Neural progenitor cell (in vitro differentiated cells): ENCODE results near the gene FAM83F. TPM values are rescaled to one million over a fixed set of nuclear protein-coding genes. Genes with fewer than 3 reads are reported as not detected.

Source experiments
- DNase-seq: peaks from one replicate; pipeline ENCODE4 v3.0.0-alpha.2; 2016; ENCODE audit warnings: low spot score
- H2AFZ ChIP-seq: fragments of 200-600 bp; sonication (generic); replicated peaks from 2 replicates; pipeline ENCODE4 v1.6.1; 2016; ENCODE audit warnings: antibody characterized with exemption
- H3F3A ChIP-seq: fragments of 200-600 bp; sonication (generic); 2 replicates; pipeline ENCODE4 v1.6.1; 2016; ENCODE audit warnings: antibody characterized with exemption, low read depth
- H3K27ac ChIP-seq: fragments of 200-600 bp; sonication (generic); 2 replicates; pipeline ENCODE4 v1.5.1; 2016; ENCODE audit warnings: mild to moderate bottlenecking
- H3K27me3 ChIP-seq: fragments of 200-600 bp; sonication (generic); 2 replicates; pipeline ENCODE4 v1.6.1; 2016; ENCODE audit warnings: mild to moderate bottlenecking, moderate library complexity
- H3K36me3 ChIP-seq: fragments of 200-600 bp; sonication (generic); 2 replicates; pipeline ENCODE4 v1.5.1; 2016
- H3K4me1 ChIP-seq: fragments of 200-600 bp; sonication (generic); 2 replicates; pipeline ENCODE4 v1.6.1; 2016; ENCODE audit warnings: mixed run types
- H3K4me2 ChIP-seq: fragments of 200-600 bp; sonication (generic); 2 replicates; pipeline ENCODE4 v1.6.1; 2016
- H3K4me3 ChIP-seq: fragments of 200-600 bp; sonication (generic); 2 replicates; pipeline ENCODE4 v1.5.1; 2016
- H3K79me2 ChIP-seq: fragments of 200-600 bp; sonication (generic); 2 replicates; pipeline ENCODE4 v1.6.1; 2016; ENCODE audit warnings: low read depth
- H3K9ac ChIP-seq: fragments of 200-600 bp; sonication (generic); 2 replicates; pipeline ENCODE4 v1.6.1; 2016
- H3K9me3 ChIP-seq: fragments of 200-600 bp; sonication (generic); 2 replicates; pipeline ENCODE4 v1.5.1; 2016; ENCODE audit warnings: low read depth
- H4K20me1 ChIP-seq: fragments of 200-600 bp; sonication (generic); 2 replicates; pipeline ENCODE4 v1.6.1; 2016; ENCODE audit warnings: low read depth
- H3K27ac Mint-ChIP-seq: 3 replicates; pipeline ENCODE4 v1.8.0; 2021; ENCODE audit warnings: mixed read lengths
- H3K27me3 Mint-ChIP-seq: 2 replicates; pipeline ENCODE4 v1.8.0; 2022; ENCODE audit warnings: low read depth, mild to moderate bottlenecking, inconsistent platforms, moderate library complexity, mixed read lengths; ENCODE audit not compliant: insufficient read depth
- H3K36me3 Mint-ChIP-seq: 3 replicates; pipeline ENCODE4 v1.8.0; 2021; ENCODE audit warnings: mixed read lengths
- H3K4me1 Mint-ChIP-seq: 3 replicates; pipeline ENCODE4 v1.8.0; 2021; ENCODE audit warnings: mixed read lengths
- H3K4me3 Mint-ChIP-seq: 3 replicates; pipeline ENCODE4 v1.8.0; 2021; ENCODE audit warnings: mild to moderate bottlenecking, moderate library complexity, mixed read lengths
- H3K9me3 Mint-ChIP-seq: 3 replicates; pipeline ENCODE4 v1.8.0; 2020; ENCODE audit warnings: mixed read lengths
- EZH2 ChIP-seq: fragments of 200-600 bp; sonication (generic); IDR thresholded peaks from 2 replicates; pipeline ENCODE4 v1.6.1; 2017; ENCODE audit warnings: antibody characterized with exemption, mild to moderate bottlenecking, moderate library complexity
- EZH2phosphoT487 ChIP-seq: fragments of 200-600 bp; sonication (generic); IDR thresholded peaks from 2 replicates; pipeline ENCODE4 v1.6.1; 2017; ENCODE audit warnings: antibody characterized with exemption
- total RNA-seq: library from RNA; depleted of rRNA; stranded (reverse); fragments of >200 nt; gene quantifications from 2 replicates; pipeline ENCODE4 v1.2.3, GENCODE V29; 2015; ENCODE audit warnings: low replicate concordance
- TF ChIP-seq, protein P1 (sequence below): fragments of 200-600 bp; sonication (generic); IDR thresholded peaks from 2 replicates; pipeline ENCODE4 v1.5.1; 2017; ENCODE audit warnings: antibody characterized with exemption, mild to moderate bottlenecking

FAM83F gene
- total RNA-seq, 1 donor from 2014 or later: 0.09 TPM

DNA sequence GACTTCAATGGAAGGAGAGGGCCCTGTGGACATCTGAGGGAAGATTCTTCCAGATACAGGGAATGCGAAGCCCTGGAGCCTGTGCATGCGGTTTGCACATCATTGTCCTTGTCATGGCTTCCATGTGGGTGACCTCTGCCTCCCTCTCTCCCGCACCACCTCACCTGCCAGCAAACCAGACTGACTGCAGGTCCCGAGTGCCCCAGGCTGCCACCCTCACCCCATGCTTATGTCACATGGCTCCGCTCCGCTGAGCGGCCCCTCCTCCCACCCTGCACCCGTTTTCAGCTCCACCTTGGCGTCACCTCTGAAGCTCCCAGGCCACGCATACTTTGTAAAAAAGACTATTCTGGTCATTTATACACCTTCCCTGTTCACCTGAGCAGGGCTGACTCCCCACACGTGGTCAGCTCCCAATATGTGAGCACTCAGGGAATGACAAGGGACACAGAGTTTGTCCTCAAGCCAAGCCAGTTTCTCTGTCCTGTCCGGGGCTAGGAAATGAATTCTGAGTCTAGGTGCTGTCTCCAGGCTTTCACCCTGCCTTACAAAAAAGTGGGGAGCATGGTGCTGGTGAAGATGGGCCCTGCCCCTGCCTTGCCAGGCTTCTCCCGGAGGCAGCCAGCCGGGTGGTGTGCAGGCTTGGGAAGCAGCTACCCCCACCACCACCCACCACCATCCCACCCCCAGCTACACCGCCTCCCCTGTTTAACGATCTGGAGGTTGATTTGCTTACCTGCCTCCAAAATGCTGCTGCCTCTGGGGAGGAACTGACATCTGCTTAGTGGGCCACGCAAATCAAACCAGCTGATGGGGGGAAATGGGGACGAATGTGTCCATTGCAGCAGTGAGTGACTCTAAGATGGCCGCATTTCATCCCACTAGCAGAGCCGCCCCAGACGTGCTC is 32.7 kb downstream of the FAM83F start:
- Mint-ChIP-seq H3K27ac (no peak overlapping the region), H3K9me3 (no peaks in the 10 kb centered on the region), H3K27me3 (peaks cover 10% of the 10 kb centered on the region), H3K4me3 (no peak overlapping the region), H3K36me3 (no peaks in the 10 kb centered on the region), H3K4me1 (peaks cover 31% of the 10 kb centered on the region)
- Histone ChIP-seq H2AFZ (no peak overlapping the region), H4K20me1 (no peaks in the 10 kb centered on the region), H3K4me1 (peaks cover 8% of the 10 kb centered on the region), H3K4me2 (no peak overlapping the region), H3K9ac (no peak overlapping the region), H3K79me2 (no peaks in the 10 kb centered on the region), H3F3A (no peaks in the 10 kb centered on the region), H3K9me3 (no peaks in the 10 kb centered on the region), H3K36me3 (no peaks in the 10 kb centered on the region), H3K27me3 (no peaks in the 10 kb centered on the region), H3K4me3 (no peak overlapping the region), H3K27ac (no peak overlapping the region)
- peak; percentile 0 for DNase-seq
- TF ChIP-seq, protein P1, sequence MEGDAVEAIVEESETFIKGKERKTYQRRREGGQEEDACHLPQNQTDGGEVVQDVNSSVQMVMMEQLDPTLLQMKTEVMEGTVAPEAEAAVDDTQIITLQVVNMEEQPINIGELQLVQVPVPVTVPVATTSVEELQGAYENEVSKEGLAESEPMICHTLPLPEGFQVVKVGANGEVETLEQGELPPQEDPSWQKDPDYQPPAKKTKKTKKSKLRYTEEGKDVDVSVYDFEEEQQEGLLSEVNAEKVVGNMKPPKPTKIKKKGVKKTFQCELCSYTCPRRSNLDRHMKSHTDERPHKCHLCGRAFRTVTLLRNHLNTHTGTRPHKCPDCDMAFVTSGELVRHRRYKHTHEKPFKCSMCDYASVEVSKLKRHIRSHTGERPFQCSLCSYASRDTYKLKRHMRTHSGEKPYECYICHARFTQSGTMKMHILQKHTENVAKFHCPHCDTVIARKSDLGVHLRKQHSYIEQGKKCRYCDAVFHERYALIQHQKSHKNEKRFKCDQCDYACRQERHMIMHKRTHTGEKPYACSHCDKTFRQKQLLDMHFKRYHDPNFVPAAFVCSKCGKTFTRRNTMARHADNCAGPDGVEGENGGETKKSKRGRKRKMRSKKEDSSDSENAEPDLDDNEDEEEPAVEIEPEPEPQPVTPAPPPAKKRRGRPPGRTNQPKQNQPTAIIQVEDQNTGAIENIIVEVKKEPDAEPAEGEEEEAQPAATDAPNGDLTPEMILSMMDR: no peak
- no peak for TF ChIP-seq EZH2phosphoT487
- TF ChIP-seq EZH2: no peak

DNA sequence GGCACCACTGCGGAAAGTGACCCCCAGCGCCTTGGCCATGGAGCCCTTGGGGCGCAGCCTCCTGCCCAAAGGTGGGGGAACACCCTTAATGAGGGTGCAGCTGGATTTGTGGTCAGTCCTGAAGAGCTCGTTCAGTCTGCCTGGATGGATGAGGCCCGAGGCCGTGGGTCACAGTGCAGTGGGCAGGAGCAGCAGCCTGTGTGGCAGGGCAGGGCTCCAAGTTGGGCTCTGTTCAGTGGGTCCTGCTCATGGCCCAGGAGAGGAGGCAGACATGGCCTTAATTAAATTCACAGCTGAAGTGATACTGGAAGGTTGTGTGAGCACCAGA is 33.3 kb downstream of the FAM83F start:
- TF ChIP-seq, protein P1: no peak
- TF ChIP-seq EZH2phosphoT487 (no peak), EZH2 (no peak)
- Histone ChIP-seq H3F3A (no peaks in the 10 kb centered on the region), H4K20me1 (no peaks in the 10 kb centered on the region), H3K36me3 (no peaks in the 10 kb centered on the region), H2AFZ (no peak overlapping the region), H3K9me3 (no peaks in the 10 kb centered on the region), H3K9ac (no peak overlapping the region), H3K27ac (no peak overlapping the region), H3K79me2 (no peaks in the 10 kb centered on the region), H3K4me2 (no peak overlapping the region), H3K4me3 (no peak overlapping the region), H3K27me3 (no peaks in the 10 kb centered on the region), H3K4me1 (peaks cover 8% of the 10 kb centered on the region)
- DNase-seq: peak; percentile 1
- no peak overlapping the region for H3K4me3 Mint-ChIP-seq
- peaks cover 10% of the 10 kb centered on the region for H3K27me3 Mint-ChIP-seq
- H3K4me1 Mint-ChIP-seq: peaks cover 26% of the 10 kb centered on the region
- no peaks in the 10 kb centered on the region for H3K36me3 Mint-ChIP-seq
- no peaks in the 10 kb centered on the region for H3K9me3 Mint-ChIP-seq
- H3K27ac Mint-ChIP-seq: no peak overlapping the region

DNA sequence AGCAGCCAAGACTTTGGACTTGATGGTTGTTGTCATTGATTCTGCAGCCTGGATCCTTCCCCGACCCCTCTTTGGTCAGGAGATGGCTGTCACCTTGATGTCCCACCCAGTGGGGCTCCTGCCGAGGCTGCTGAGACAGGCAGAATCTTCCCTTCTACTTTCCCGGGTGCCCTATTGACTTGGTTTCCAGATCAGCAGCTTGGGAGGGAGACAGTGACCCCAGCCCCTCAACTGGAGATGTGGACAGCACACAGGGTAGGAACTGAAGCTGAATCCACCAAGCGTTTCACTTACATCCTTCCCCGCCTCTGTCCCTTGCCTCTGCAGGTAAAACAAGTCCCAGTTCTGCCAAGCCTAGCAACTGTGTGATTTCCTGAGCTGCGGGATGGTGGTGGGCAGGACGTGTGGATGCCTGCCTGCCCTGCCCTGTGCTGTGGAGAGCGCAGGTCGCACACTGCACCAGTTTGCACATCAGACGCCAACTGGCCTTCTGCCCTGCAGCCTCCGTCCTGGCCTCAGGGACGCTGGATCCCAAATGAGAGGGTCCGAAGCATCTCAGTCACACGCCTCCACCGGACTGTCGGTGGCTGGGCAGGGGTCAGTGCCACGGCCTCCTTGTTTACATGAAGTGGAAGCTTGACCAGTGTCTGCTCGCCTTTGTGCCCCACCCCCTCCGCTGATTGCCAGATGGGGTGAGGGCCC is 34.6 kb downstream of the FAM83F start:
- H3K27me3 ChIP-seq: no peaks in the 10 kb centered on the region
- no peaks in the 10 kb centered on the region for H3K9me3 Mint-ChIP-seq
- no peak overlapping the region for H3K4me3 Mint-ChIP-seq
- peaks cover 4% of the 10 kb centered on the region for H3K4me1 ChIP-seq
- no peak for TF ChIP-seq EZH2
- TF ChIP-seq, protein P1: no peak
- TF ChIP-seq EZH2phosphoT487: no peak
- no peak overlapping the region for H2AFZ ChIP-seq
- peak; percentile 1 for DNase-seq
- H3K27ac Mint-ChIP-seq: no peak overlapping the region
- no peaks in the 10 kb centered on the region for H3K79me2 ChIP-seq
- H3K9me3 ChIP-seq: no peaks in the 10 kb centered on the region
- H3K9ac ChIP-seq: no peak overlapping the region
- peaks cover 10% of the 10 kb centered on the region for H3K27me3 Mint-ChIP-seq
- no peaks in the 10 kb centered on the region for H4K20me1 ChIP-seq
- no peak overlapping the region for H3K27ac ChIP-seq
- H3K36me3 ChIP-seq: no peaks in the 10 kb centered on the region
- H3K36me3 Mint-ChIP-seq: no peaks in the 10 kb centered on the region
- no peaks in the 10 kb centered on the region for H3F3A ChIP-seq
- no peak overlapping the region for H3K4me2 ChIP-seq
- H3K4me3 ChIP-seq: no peak overlapping the region
- H3K4me1 Mint-ChIP-seq: peaks cover 19% of the 10 kb centered on the region
